ENCODE results near the gene CRYBG2.

GRCh38 chr1:26297057-26297790 lies 56.7 kb downstream of the CRYBG2 start:
- TF ChIP-seq USF2 (IDR thresholded peaks at IDR 0.05; ENCODE audit: borderline replicate concordance, low read depth, low read length) (no peak), ZBTB4 (CRISPR knock-in tag; IDR thresholded peaks at IDR 0.05) (no peak), CTCF (IDR thresholded peaks at IDR 0.05 in 2 of 3, conservative IDR thresholded peaks at IDR 0.05 in 1 of 3; ENCODE audit: control insufficient read depth in 2 of 3, extremely low read depth in 1 of 3, insufficient read depth in 1 of 3, low read depth in 3 of 3, low read length in 3 of 3) (no peak), NFIC (IDR thresholded peaks at IDR 0.05; ENCODE audit: low read depth, low read length) (no peak), CHD2 (IDR thresholded peaks at IDR 0.05; ENCODE audit: borderline replicate concordance, low read depth, low read length) (no peak), EP300 (IDR thresholded peaks at IDR 0.05; ENCODE audit: borderline replicate concordance in 1 of 2, control insufficient read depth in 1 of 2, low read depth in 2 of 2, low read length in 2 of 2) (no peak), PBX3 (IDR thresholded peaks at IDR 0.05; ENCODE audit: insufficient replicate concordance, low read depth, low read length) (no peak), CBX3 (IDR thresholded peaks at IDR 0.05; ENCODE audit: borderline replicate concordance, low read depth) (no peak), E4F1 (IDR thresholded peaks at IDR 0.05; ENCODE audit: borderline replicate concordance, partially characterized antibody) (no peak), POLR2AphosphoS5 (IDR thresholded peaks at IDR 0.05; ENCODE audit: low read length) (no peak), MYC (IDR thresholded peaks at IDR 0.05; ENCODE audit: insufficient read depth, insufficient read length, insufficient replicate concordance, low read length, severe bottlenecking) (no peak)

All from GM12878 (cell line).